HG02623 (cell line): Measurements from ENCODE around the gene TPP2.

ENCODE experiments used
- ATAC-seq: cut with Tn5 transposase; IDR thresholded peaks from one replicate; pipeline ENCODE4 v1.9.1; 2021; ENCODE audit warnings: moderate library complexity; ENCODE audit not compliant: unreplicated experiment

TPP2 gene

DNA sequence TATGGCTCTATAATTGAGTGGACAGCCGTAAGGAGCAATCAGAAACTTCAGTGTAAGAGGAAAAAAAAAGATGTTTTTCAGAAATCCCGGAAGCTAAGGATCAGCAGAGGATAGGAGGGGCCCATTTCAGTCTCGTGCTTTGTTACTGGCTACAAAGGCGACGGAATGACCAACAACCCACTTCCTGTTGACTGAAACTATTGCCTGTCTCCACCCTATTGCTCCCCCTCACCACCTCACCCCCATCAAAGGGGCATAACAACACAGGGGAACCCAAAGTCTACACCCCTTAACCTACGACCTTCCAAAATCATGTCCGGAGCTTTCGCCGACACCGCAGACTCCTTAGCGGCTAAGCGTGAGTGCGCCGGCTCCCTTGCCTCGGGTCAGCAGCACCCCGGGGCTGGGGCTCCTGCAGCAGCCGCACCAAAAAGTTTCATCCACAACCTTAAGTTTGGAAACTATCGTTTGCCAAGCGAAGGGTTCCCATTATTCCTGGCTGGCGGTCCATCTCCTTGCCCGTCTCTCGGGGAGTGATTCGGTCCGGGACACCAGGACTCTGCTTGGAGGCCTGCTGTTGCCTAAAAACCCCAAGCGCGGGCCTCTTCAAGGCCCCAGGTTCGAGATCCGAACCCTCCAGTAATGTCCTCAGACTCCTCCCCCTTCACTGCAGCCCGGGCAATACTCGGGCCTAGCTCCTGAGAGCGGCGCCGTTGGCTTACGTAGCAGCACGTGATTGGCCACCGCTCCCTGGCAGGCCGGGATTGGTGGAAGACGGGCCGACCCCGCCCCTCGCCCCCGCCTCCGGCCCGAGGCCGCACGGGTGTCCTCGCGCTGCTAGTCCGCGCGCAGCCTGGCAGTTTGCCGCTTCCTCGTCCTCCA lies at the start of gene TPP2:
TPP2 (plus strand) TSS at position 840 of the 882 bp plus-strand sequence. CDS start 53 bp downstream, outside the sequence.
- ATAC-seq, result peak; percentile 77

DNA sequence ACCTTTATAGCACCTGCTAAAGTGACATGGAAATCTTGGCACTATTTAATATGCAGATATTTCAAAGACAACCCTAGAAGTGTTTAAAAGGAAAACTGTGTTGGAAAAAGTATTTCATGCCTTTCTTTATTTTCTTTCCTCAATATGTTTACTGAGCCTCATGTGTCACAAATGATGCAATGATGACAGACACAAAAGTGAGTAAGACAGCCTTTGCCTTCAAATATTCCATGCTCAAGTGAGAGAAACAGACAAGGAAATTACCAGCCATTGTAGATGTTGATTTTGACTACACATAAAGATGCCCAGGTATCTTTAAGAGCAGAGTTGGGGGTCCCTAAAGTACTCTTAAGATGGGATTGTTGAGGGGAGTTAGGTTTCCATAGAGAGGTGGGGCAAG lies 48.0 kb upstream of the TPP2 start:
- ATAC-seq, result no peak

DNA sequence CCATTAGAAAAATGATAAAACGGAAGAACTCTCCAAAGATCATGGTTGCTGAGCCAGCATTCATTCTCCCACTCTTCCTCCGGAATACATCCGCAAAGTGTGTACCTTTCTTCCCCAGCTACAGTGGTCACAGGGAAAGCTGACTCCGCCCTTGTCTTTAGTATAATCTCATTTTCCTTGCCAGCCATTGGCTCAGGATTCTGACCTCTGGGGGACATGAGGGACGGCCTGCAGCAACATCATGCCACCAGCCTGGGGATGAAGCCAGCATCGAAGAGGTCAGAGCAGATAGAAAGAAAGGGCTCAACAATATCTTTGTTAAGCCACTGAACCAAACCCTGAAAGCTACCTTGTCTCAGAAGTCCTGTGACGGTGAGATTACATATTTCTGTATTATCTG lies 46.3 kb upstream of the TPP2 start:
- ATAC-seq, result no peak

DNA sequence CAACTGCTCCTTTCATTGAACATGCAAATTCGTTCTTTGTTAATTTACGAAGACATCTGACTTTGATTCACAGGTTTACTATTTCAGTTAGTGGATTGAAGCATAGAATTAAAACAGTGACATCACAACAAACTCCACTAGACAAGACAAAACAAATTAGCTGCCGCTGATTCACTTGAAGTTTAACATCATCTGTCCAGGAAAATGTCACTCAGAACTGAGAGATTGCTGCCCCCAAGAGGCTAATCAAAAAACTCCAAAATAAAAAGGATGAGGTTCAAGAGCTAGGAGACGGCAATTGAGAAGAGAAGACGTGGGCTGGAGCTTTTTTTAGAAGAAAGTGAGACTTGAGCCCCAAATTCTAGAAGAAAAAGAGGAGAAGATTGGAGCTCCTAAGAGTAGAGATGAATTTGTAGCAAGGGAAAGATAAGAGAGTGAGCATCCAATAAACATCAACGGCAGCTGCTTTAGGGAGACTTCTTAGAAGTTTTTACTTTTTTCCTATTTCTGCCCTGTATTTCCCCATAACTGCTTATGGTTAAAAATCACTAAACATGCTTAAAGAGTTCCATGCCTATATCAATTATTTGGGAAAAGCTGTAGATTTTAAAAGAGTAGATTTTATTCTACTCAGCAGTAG lies 40.8 kb upstream of the TPP2 start:
- peak; percentile 66 for ATAC-seq

DNA sequence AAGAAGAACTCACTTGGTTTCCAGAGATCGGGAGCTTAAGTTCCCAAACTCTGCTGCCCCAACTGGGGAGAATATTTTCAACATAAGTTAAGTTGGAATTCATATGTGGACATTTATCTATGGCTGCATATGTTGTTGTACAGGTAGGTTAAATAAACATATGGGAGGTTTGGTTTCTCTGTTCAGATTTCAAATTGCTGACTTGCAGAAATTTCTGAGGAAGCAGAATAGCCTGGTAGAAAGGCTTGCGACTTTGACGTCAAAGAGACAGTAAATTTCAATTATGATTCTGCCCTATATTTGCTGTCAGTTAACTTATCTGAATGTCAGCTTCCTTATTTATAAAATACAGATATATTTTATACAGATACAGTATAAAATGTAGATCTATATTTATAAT lies 40.0 kb upstream of the TPP2 start:
- ATAC-seq, result no peak

DNA sequence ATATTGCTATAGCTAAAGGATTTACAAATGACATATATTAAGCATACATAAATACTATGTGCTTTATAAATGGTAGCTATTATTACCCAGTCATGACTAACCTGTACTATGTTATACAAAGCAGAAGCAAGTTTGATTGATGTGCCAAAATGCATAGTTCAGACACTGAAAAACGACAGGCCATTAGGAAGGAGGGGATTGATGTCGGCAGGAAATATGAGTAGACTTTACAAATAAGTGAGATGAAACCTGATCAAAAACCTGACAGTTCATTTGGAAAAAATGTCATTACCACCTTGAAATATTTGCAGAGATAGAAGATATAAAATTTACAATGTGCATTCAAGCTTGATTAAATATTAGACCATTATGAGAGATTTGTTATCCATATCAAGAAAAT lies 38.8 kb upstream of the TPP2 start:
- ATAC-seq, result no peak

- ATAC-seq, result no peak
These were observed 34.9 kb upstream of the TPP2 start for GRCh38 chr13:102561933-102562332.

DNA sequence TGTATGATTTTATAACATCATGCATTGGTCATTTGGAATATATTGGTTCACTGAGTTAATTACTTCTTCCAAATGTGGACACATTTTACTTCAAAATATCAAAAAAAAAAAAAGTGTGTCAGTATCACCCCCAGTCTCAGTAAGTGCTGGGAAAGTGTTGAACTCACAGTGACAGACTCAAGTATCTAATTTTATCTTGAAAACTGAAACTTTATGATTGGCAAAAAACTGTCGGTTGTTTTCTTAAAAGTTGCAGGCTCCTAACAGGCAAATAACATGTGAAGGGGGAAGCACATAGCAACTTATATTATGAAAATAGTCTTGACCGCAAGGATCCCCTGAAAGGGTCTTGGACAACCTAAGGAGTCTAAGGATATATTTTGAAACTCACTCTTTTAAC lies 33.5 kb upstream of the TPP2 start:
- no peak for ATAC-seq

- no peak for ATAC-seq
These were observed 32.2 kb upstream of the TPP2 start for GRCh38 chr13:102564564-102564963.

DNA sequence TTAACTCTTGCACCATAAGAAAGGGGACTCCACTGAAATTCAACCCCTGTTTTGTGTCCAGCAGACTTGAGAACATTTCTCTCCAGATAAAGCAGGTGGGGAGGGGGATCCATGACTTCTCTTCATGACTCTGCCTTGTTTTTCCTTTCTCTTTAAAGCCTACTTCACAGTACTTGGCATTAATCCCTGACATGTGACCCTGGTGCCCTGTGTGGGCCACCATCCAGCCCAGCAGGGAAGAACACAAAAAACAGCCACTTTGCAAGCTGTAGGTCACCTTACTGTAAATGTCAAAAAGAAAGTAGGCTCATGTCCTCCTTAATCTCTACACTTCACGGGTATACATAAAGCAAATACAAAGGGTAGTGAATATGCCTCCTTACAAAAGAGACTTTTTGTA lies 30.3 kb upstream of the TPP2 start:
- no peak for ATAC-seq

DNA sequence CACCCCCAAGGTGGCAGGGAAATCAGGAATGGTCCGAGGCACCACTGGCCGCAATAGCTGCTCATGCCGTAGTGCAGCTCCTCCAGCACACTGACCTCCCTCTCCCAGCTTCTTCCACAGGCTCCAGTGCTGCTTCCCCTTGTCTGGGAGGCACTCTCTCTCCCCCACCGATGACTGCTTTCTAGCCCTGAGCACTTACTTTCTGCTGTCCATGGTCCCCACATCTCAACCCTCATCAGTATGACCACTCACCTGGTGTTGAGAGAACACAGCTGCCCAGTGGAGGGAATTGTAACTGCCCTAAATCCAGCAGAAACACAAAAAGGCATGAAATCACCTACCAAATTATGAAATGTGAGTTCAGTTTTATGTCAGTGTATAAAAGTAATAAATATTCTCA lies 28.9 kb upstream of the TPP2 start:
- no peak for ATAC-seq

DNA sequence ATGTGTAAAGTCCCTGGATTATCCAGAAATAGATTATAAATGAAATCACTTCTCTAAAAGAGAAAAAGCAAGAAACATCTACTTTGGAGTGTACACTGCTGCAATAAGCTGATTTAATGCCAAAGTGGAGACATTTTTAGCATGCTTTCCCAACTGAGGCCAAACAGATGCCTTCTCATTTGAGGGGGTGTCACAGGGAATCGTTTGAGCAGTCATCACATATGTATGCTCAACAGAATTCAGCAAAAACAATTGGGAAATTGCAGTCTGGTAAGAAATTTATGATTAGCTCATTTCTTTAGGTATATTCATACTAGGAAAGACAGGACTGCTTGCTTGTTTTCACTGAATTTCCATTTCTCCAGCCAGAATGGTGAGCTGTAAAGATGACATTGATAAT lies 27.3 kb upstream of the TPP2 start:
- no peak for ATAC-seq

- ATAC-seq, result no peak
These were observed 25.7 kb upstream of the TPP2 start for GRCh38 chr13:102571075-102571474.

DNA sequence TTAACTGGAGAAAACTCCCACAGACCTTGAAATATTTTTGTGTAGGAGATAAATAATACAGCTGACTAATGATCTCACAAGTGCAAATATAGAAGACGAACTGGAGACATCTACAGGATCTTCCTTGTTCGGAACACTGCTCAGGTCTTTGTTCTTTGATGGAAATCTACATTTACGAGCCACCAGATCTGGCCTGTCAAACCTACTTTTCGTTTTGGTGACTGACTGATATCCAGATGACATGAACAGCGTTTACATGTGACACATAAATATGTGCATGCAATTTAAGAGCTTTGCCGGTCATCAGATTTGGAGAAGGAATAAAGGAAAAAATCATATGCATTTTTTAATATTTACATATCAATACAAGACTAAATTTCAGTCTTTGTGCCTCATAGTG lies 24.5 kb upstream of the TPP2 start:
- ATAC-seq, result no peak

GRCh38 chr13:102580552-102581169 lies 16.1 kb upstream of the TPP2 start:
- peak; percentile 65 for ATAC-seq

DNA sequence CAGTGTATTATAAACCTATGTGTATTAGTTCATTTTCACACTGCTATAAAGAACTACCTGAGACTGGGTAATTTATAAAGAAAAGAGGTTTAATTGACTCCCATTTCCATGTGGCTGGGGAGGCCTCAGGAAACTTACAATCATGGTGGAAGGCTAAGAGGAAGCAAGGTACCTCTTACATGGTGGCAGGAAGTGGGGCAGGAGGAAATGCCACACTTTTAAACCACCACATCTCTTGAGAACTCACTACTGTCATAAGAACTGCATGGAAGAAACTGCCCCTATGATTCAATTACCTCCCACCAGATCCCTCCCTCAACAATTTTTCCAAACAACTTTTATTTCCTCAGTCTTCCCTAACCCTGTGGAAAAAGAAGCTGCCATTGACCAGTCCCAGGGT lies 14.5 kb upstream of the TPP2 start:
- ATAC-seq, result no peak

DNA sequence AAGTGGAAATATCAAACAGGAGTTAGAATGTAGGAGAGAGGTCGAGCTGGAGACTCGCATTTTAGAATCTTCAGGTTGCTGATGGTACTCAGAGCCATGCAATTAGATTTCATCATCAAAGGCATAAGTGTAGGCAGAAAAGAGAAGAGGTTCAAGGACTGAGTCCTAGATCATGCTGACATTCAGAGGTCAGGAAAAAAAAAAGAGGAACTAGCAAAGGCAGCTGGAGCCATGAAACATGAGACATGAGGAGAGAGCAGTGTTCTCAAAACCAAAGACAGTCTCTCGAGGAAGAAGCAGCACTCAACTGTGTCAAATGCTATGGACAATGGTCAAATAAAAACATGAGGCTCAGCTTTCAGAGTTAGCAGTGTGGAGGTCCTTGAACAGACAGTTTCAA lies 12.4 kb upstream of the TPP2 start:
- peak; percentile 68 for ATAC-seq

GRCh38 chr13:102586615-102587014 lies 10.2 kb upstream of the TPP2 start:
- no peak for ATAC-seq

GRCh38 chr13:102587916-102588315 lies 8.9 kb upstream of the TPP2 start:
- no peak for ATAC-seq

GRCh38 chr13:102589301-102589822 lies 7.4 kb upstream of the TPP2 start:
- ATAC-seq, result no peak

DNA sequence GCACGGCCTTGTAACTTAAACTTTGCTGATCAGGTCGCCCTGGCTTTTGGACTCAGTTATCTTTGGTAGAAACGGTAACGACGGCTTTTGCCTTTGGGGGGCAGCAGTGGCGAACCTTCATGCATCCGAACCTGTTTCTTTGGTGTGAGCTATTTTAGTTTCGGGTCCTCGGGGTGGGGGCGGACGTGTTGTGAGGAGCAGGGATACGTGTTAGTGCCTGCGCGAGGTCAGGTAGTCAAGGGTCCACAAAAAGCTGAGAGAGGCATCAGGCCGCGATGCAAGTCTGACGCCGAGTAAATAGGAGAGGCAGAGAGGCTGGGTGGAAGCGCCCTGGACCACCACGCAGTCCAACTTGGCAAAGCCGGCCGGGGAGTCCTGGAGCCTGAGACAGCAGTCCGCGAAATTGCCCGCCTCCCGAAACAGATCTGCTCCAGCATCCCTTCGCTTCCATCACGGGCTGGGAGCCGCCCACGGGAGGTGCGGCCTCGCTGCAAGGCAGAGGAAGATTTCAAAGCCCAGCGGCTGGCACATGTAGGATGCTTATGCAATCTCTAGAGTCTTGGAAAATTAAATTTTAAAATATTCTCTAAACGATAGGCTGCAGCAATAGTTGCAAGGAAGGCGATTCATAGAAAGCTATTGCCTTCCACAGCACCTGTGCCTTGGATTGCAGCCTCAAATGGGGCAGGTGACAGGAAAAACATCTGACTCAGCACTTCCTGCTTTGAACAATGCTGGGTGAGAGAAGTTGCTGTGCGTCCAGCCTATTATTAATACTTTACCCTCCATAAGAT lies 4.6 kb upstream of the TPP2 start:
- ATAC-seq, result peak; percentile 34
